DND-41 (cell line): ENCODE measurements around the gene LY6G6D.

ENCODE experiments used
- EZH2 ChIP-seq: IDR thresholded peaks from 3 replicates; pipeline ENCODE4 v1.6.1; 2012; ENCODE audit warnings: borderline replicate concordance, low read depth, mild to moderate bottlenecking, moderate library complexity, low read length, inconsistent platforms; ENCODE audit not compliant: severe bottlenecking
- TF ChIP-seq, protein P1 (sequence below): IDR thresholded peaks from 2 replicates; pipeline ENCODE4 v1.5.1; 2012; ENCODE audit warnings: borderline replicate concordance, low read length, moderate library complexity, mild to moderate bottlenecking; ENCODE audit not compliant: poor library complexity, severe bottlenecking; ENCODE audit errors: extremely low read depth

DNA sequence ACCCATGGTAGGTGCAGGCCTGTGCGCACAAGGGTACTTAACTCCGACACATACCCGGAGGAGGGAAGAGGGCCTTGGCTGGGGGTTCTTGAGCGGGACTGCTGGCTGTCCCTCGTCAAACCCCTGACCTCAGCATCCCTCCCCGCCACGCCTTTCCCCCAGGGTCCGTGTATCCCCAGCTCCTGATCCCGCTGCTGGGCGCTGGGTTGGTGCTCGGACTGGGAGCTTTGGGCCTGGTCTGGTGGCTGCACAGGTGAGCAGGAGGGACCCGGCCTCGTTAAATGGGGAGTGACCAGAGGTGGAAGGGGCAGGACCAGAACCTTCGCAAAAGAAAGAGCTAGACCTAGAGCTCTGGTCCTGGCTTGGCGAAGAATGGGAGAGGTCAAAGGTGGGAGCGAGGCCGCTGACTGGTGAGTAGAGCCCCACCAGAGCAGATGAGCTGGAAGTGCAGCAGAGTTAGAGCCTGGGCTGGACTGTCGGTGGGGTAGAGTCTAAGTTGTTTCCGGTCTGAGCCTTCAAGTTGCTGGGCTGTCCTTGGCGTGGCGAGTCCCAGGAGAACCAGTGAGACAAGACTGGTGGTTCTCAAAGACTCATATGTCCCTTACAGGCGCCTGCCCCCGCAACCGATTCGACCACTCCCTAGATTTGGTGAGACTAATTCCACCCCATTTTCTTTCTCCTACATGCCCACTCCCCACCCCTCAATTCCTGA is 9.0 kb downstream of the LY6G6D start:
- TF ChIP-seq, protein P1, sequence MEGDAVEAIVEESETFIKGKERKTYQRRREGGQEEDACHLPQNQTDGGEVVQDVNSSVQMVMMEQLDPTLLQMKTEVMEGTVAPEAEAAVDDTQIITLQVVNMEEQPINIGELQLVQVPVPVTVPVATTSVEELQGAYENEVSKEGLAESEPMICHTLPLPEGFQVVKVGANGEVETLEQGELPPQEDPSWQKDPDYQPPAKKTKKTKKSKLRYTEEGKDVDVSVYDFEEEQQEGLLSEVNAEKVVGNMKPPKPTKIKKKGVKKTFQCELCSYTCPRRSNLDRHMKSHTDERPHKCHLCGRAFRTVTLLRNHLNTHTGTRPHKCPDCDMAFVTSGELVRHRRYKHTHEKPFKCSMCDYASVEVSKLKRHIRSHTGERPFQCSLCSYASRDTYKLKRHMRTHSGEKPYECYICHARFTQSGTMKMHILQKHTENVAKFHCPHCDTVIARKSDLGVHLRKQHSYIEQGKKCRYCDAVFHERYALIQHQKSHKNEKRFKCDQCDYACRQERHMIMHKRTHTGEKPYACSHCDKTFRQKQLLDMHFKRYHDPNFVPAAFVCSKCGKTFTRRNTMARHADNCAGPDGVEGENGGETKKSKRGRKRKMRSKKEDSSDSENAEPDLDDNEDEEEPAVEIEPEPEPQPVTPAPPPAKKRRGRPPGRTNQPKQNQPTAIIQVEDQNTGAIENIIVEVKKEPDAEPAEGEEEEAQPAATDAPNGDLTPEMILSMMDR = no peak
- no peak for TF ChIP-seq EZH2
